H1 (cell line): ENCODE results near the gene CDH8. TPM values are rescaled to one million over a fixed set of nuclear protein-coding genes. Genes with fewer than 3 reads are reported as not detected.

ENCODE experiments used
- CTCF ChIA-PET: fragments of 300-600 bp; sonication (Branson Sonifier 250); formaldehyde crosslinking; loops from one replicate; lab custom pipeline; 2021; ENCODE audit not compliant: partially characterized antibody; lab: Charles Lee
- POLR2A ChIA-PET: fragments of 300-600 bp; sonication (Branson Sonifier 250); formaldehyde crosslinking; loops from one replicate; lab custom pipeline; 2021; ENCODE audit warnings: inconsistent platforms; ENCODE audit not compliant: partially characterized antibody; lab: Charles Lee
- DNase-seq, 2 experiments: peaks; one replicate each; pipeline versions ENCODE4 v3.0.0 to v3.0.0-alpha.2; 2010 to 2022; ENCODE audit warnings: low spot score in 2 of 2, low read depth in 1 of 2, mixed read lengths in 1 of 2
- FAIRE-seq: peaks from 2 replicates; lab custom pipeline; 2011; peaks lifted over from hg19 to GRCh38; lab: Jason Lieb, UNC
- H2AFZ ChIP-seq: 2 replicates; pipeline ENCODE4 v1.8.1; 2012; ENCODE audit warnings: low read length, inconsistent platforms
- H2AK5ac ChIP-seq: 2 replicates; pipeline ENCODE4 v1.6.1; 2013; ENCODE audit warnings: low read depth, low read length
- H2BK120ac ChIP-seq: replicated peaks from 2 replicates; pipeline ENCODE3; 2013; ENCODE audit warnings: low read depth, low read length, inconsistent platforms
- H2BK12ac ChIP-seq: 2 replicates; pipeline ENCODE4 v1.6.1; 2013; ENCODE audit warnings: low read depth, low read length
- H2BK15ac ChIP-seq: 2 replicates; pipeline ENCODE4 v1.6.1; 2013; ENCODE audit warnings: low read length
- H2BK20ac ChIP-seq: 2 replicates; pipeline ENCODE4 v1.6.1; 2013; ENCODE audit warnings: low read length
- H2BK5ac ChIP-seq: 2 replicates; pipeline ENCODE4 v1.6.1; 2013; ENCODE audit warnings: low read depth, low read length
- H3K14ac ChIP-seq: 2 replicates; pipeline ENCODE4 v1.6.1; 2013; ENCODE audit warnings: inconsistent platforms; ENCODE audit not compliant: insufficient read length
- H3K18ac ChIP-seq: 2 replicates; pipeline ENCODE4 v1.6.1; 2013; ENCODE audit warnings: low read length; ENCODE audit errors: extremely low read depth
- H3K23ac ChIP-seq: 2 replicates; pipeline ENCODE4 v1.6.1; 2013; ENCODE audit warnings: inconsistent platforms; ENCODE audit not compliant: insufficient read length
- H3K23me2 ChIP-seq: 2 replicates; pipeline ENCODE4 v1.6.1; 2013; ENCODE audit warnings: low read depth, low read length
- H3K27ac ChIP-seq: 2 replicates; pipeline ENCODE4 v1.6.1; 2011; ENCODE audit warnings: low read depth, low read length, inconsistent platforms
- H3K27me3 ChIP-seq, 4 experiments: replicated peaks in 1 of 4; 1 replicate in 1 of 4; 2 replicates in 3 of 4; pipeline versions ENCODE4 v1.6.1 to v1.8.1; 2011 to 2013; ENCODE audit warnings: low read length in 3 of 4, mild to moderate bottlenecking in 3 of 4, inconsistent platforms in 2 of 4, mixed read lengths in 2 of 4, moderate library complexity in 1 of 4; ENCODE audit not compliant: control insufficient read depth in 3 of 4, insufficient read depth in 3 of 4; ENCODE audit errors: extremely low read depth in 1 of 4
- H3K36me3 ChIP-seq, 4 experiments: 2 replicates each; pipeline versions ENCODE4 v1.6.1 to v1.8.1; 2011 to 2013; ENCODE audit warnings: mild to moderate bottlenecking in 4 of 4, low read length in 3 of 4, moderate library complexity in 2 of 4, control low read depth in 1 of 4, inconsistent platforms in 1 of 4; ENCODE audit not compliant: insufficient read depth in 4 of 4, control insufficient read depth in 2 of 4
- H3K4ac ChIP-seq: replicated peaks from 2 replicates; pipeline ENCODE3; 2013; ENCODE audit warnings: low read length, low read depth, mixed read lengths, inconsistent platforms; ENCODE audit not compliant: insufficient read length
- H3K4me1 ChIP-seq, 4 experiments: replicated peaks in 1 of 4; 1 replicate in 1 of 4; 2 replicates in 3 of 4; pipeline versions ENCODE4 v1.6.1 to v1.8.1; 2011 to 2013; ENCODE audit warnings: low read length in 3 of 4, inconsistent platforms in 2 of 4, mixed read lengths in 1 of 4; ENCODE audit not compliant: insufficient read depth in 4 of 4, control insufficient read depth in 3 of 4
- H3K4me2 ChIP-seq, 2 experiments: 2 replicates each; pipeline versions ENCODE4 v1.6.1 to v1.8.1; 2011 to 2013; ENCODE audit warnings: low read depth in 2 of 2, low read length in 2 of 2, control low read depth in 1 of 2, inconsistent platforms in 1 of 2, mild to moderate bottlenecking in 1 of 2; ENCODE audit not compliant: insufficient read depth in 1 of 2
- H3K4me3 ChIP-seq, 4 experiments: fragments of 200-600, 300-600 bp in 1 of 4; sonication (generic), shearing (Covaris generic), sonication (Bioruptor Twin) in 1 of 4; 2 replicates each; pipeline versions ENCODE4 v1.5.1 to v1.8.1; 2011 to 2016; ENCODE audit warnings: low read length in 4 of 4, low read depth in 3 of 4, control low read depth in 2 of 4, inconsistent platforms in 2 of 4, mild to moderate bottlenecking in 2 of 4, mixed read lengths in 1 of 4, moderate library complexity in 1 of 4; ENCODE audit not compliant: insufficient read depth in 2 of 4; ENCODE audit errors: extremely low read depth in 1 of 4
- H3K56ac ChIP-seq: replicated peaks from 2 replicates; pipeline ENCODE3; 2013; ENCODE audit warnings: low read depth, mild to moderate bottlenecking, mixed read lengths, low read length, inconsistent platforms; ENCODE audit not compliant: insufficient read length
- H3K79me1 ChIP-seq: 2 replicates; pipeline ENCODE4 v1.6.1; 2013; ENCODE audit warnings: low read depth, low read length, control low read depth
- H3K79me2 ChIP-seq, 2 experiments: 2 replicates each; pipeline versions ENCODE4 v1.6.1 to v1.8.1; 2012 to 2013; ENCODE audit warnings: low read length in 2 of 2, mild to moderate bottlenecking in 2 of 2, inconsistent platforms in 1 of 2; ENCODE audit not compliant: insufficient read depth in 2 of 2, control insufficient read depth in 1 of 2
- H3K9ac ChIP-seq, 4 experiments: replicated peaks in 1 of 4; 1 replicate in 1 of 4; 2 replicates in 3 of 4; pipeline versions ENCODE4 v1.6.1 to v1.8.1; 2011 to 2013; ENCODE audit warnings: low read depth in 3 of 4, low read length in 3 of 4, control low read depth in 2 of 4, mild to moderate bottlenecking in 2 of 4, moderate library complexity in 2 of 4, inconsistent platforms in 1 of 4; ENCODE audit errors: extremely low read depth in 1 of 4
- H3K9me3 ChIP-seq, 2 experiments: 2 replicates each; pipeline versions ENCODE4 v1.6.1 to v1.8.1; 2012 to 2013; ENCODE audit warnings: mild to moderate bottlenecking in 2 of 2, moderate library complexity in 2 of 2, control low read depth in 1 of 2, inconsistent platforms in 1 of 2, low read depth in 1 of 2, low read length in 1 of 2, mixed read lengths in 1 of 2; ENCODE audit not compliant: insufficient read depth in 2 of 2
- H4K20me1 ChIP-seq, 2 experiments: replicated peaks in 1 of 2; 2 replicates each; pipeline versions ENCODE3 to v1.8.1; 2011 to 2013; ENCODE audit warnings: inconsistent platforms in 2 of 2, low read length in 2 of 2, mild to moderate bottlenecking in 1 of 2; ENCODE audit not compliant: insufficient read depth in 2 of 2, control insufficient read depth in 1 of 2
- H4K5ac ChIP-seq: 2 replicates; pipeline ENCODE4 v1.6.1; 2013; ENCODE audit warnings: low read length, low read depth, mixed read lengths, inconsistent platforms; ENCODE audit not compliant: insufficient read length
- H4K8ac ChIP-seq: 2 replicates; pipeline ENCODE4 v1.8.0; 2013; ENCODE audit warnings: mild to moderate bottlenecking, moderate library complexity, low read length, inconsistent platforms; ENCODE audit not compliant: insufficient read depth; ENCODE audit errors: extremely low read depth
- H4K91ac ChIP-seq: replicated peaks from 2 replicates; pipeline ENCODE3; 2013; ENCODE audit warnings: low read length, mixed read lengths, inconsistent platforms; ENCODE audit not compliant: insufficient read length
- KDM5A ChIP-seq: fragments of 200-600 bp; IDR thresholded peaks from 2 replicates; pipeline ENCODE4 v1.7.1; 2012; ENCODE audit warnings: mild to moderate bottlenecking, low read length, inconsistent platforms, mixed read lengths
- POLR2A ChIP-seq, 2 experiments: IDR thresholded peaks; 1 replicate in 1 of 2; 2 replicates in 1 of 2; pipeline ENCODE4 v1.6.1; 2011; ENCODE audit warnings: low read depth in 2 of 2, low read length in 2 of 2, mild to moderate bottlenecking in 2 of 2; ENCODE audit errors: control extremely low read depth in 1 of 2
- RAD21 ChIP-seq, 2 experiments: IDR thresholded peaks in 1 of 2; conservative IDR thresholded peaks in 1 of 2; 2 replicates each; pipeline ENCODE4 v1.6.1; 2011; ENCODE audit warnings: low read depth in 2 of 2, low read length in 2 of 2, improper control_type of control experiment in 1 of 2, inconsistent platforms in 1 of 2, mild to moderate bottlenecking in 1 of 2, moderate library complexity in 1 of 2
- RFX5 ChIP-seq: IDR thresholded peaks from 2 replicates; pipeline ENCODE4 v1.6.1; 2011; ENCODE audit warnings: low read depth, low read length, improper control_type of control experiment, borderline replicate concordance
- RNF2 ChIP-seq: fragments of 200-900, 300-1000 bp; sonication (generic); IDR thresholded peaks from 2 replicates; pipeline ENCODE4 v1.7.1; 2016; ENCODE audit warnings: borderline replicate concordance, low read depth, mild to moderate bottlenecking, antibody characterized with exemption, low read length; ENCODE audit not compliant: poor library complexity, severe bottlenecking; ENCODE audit errors: missing control alignments
- TCF12 ChIP-seq: IDR thresholded peaks from 2 replicates; pipeline ENCODE4 v1.6.1; 2011; ENCODE audit warnings: low read depth, mild to moderate bottlenecking, low read length
- TEAD4 ChIP-seq: IDR thresholded peaks from 2 replicates; pipeline ENCODE4 v1.6.1; 2012; ENCODE audit warnings: low read depth, low read length, inconsistent platforms, mixed read lengths
- WGBS, 2 experiments: shearing (Covaris generic) in 1 of 2; methylation state at CpG; one replicate each; pipeline versions ENCODE4 v1.1.6 to v1.1.7; 2013 to 2015; ENCODE audit warnings: low lambda C conversion rate in 2 of 2, mixed read lengths in 2 of 2, inconsistent platforms in 1 of 2, low coverage in 1 of 2, missing lambda C conversion rate in 1 of 2; ENCODE audit not compliant: insufficient replicate concordance in 2 of 2, insufficient coverage in 1 of 2, insufficient read length in 1 of 2; ENCODE audit errors: extremely low coverage in 1 of 2, missing lambda C conversion rate in 1 of 2; 5-methylcytosine and 5-hydroxymethylcytosine counted together
- polyA plus RNA-seq, 7 experiments: library from polyadenylated mRNA; depleted of rRNA in 3 of 7; stranded (reverse) in 5 of 7; unstranded in 2 of 7; fragments of >200 nt in 5 of 7; fragments of 200-250 nt in 2 of 7; gene quantifications; 1 replicate in 5 of 7; 2 replicates in 1 of 7; 4 replicates in 1 of 7; pipeline versions ENCODE4 v1.2.1 to v1.2.3, GENCODE V29; 2011 to 2013; ENCODE audit warnings: missing spikeins in 2 of 7, mixed read lengths in 2 of 7
- total RNA-seq: library from RNA; stranded (reverse); fragmentation: NEBNext Ultra II Directional; extraction: Animal tissue kit (Norgen Biotek cat#: 25700); gene quantifications from 2 replicates; pipeline ENCODE4 v1.2.1, GENCODE V29; 2021

Gene CDH8
- total and polyA plus RNA-seq, 2 of the 8 experiments (the other 6 are each of a cell fraction or from before 2014, with no cell fraction given), result 7.7 to 8.4 TPM

- H3K9ac ChIP-seq, result no peak overlapping the region
- no peak overlapping the region for H2BK12ac ChIP-seq
- H4K5ac ChIP-seq, result no peak overlapping the region
- no peaks in the 10 kb centered on the region for H3K36me3 ChIP-seq
- H3K4me3 ChIP-seq, result no peak overlapping the region
- ChIA-PET POLR2A (no interaction called here), CTCF (no interaction called here)
- H3K14ac ChIP-seq, result no peak overlapping the region
- no peak for TF ChIP-seq RAD21 (IDR thresholded peaks at IDR 0.05 in 1 of 2, conservative IDR thresholded peaks at IDR 0.05 in 1 of 2; ENCODE audit: low read depth in 2 of 2, low read length in 2 of 2)
- TF ChIP-seq POLR2A (IDR thresholded peaks at IDR 0.05; ENCODE audit: control extremely low read depth in 1 of 2, low read depth in 2 of 2, low read length in 2 of 2), result no peak
- no peak for TF ChIP-seq RNF2
- TF ChIP-seq TEAD4, result no peak
- TF ChIP-seq KDM5A, result no peak
- no peak for TF ChIP-seq RFX5
- TF ChIP-seq TCF12, result no peak
- H4K91ac ChIP-seq, result no peak overlapping the region
- WGBS, 2 experiments, result 94% methylated on average over 2 of the region's 2 CpGs; no CpG with 5 or more reads in 1 of the 2 experiments
- no peak overlapping the region for H3K56ac ChIP-seq
- H3K4me2 ChIP-seq, result no peak overlapping the region
- no peaks in the 10 kb centered on the region for H3K23me2 ChIP-seq
- H4K20me1 ChIP-seq, result no peaks in the 10 kb centered on the region
- no peak overlapping the region for H3K23ac ChIP-seq
- H3K4me1 ChIP-seq, result no peaks in the 10 kb centered on the region
- DNase-seq (no peak), FAIRE-seq (no peak)
- H2AFZ ChIP-seq, result no peak overlapping the region
- H3K18ac ChIP-seq, result no peak overlapping the region
- no peaks in the 10 kb centered on the region for H3K9me3 ChIP-seq
- H3K27me3 ChIP-seq, result no peaks in the 10 kb centered on the region
- no peak overlapping the region for H4K8ac ChIP-seq
- H2AK5ac ChIP-seq, result no peak overlapping the region
- H3K79me2 ChIP-seq, result no peaks in the 10 kb centered on the region
- H2BK120ac ChIP-seq, result no peak overlapping the region
- no peak overlapping the region for H2BK5ac ChIP-seq
- no peaks in the 10 kb centered on the region for H3K79me1 ChIP-seq
- no peak overlapping the region for H3K4ac ChIP-seq
- H2BK20ac ChIP-seq, result no peak overlapping the region
- H3K27ac ChIP-seq, result no peak overlapping the region
- no peak overlapping the region for H2BK15ac ChIP-seq
These were observed 237.5 kb downstream of the CDH8 start for GRCh38 chr16:61798741-61799140.
